Stimulated activated CD4-positive, alpha-beta T cell treated with anti-CD3 and anti-CD28 coated beads, Interleukin-15, amount 100 ng/mL, for 48 hours (primary cell): ENCODE results near the gene CCNYL1.
"Not testable (repeated sequence)": the region's sequence is repeated elsewhere in the genome, so short reads cannot be mapped to it uniquely, and the experiment has no call there.

Experiments used
- DNase-seq, 2 donors: peaks; one replicate each; pipeline ENCODE4 v3.0.0-alpha.2; 2020; ENCODE audit warnings: low read depth in 2 of 2

The CCNYL1 gene

DNA sequence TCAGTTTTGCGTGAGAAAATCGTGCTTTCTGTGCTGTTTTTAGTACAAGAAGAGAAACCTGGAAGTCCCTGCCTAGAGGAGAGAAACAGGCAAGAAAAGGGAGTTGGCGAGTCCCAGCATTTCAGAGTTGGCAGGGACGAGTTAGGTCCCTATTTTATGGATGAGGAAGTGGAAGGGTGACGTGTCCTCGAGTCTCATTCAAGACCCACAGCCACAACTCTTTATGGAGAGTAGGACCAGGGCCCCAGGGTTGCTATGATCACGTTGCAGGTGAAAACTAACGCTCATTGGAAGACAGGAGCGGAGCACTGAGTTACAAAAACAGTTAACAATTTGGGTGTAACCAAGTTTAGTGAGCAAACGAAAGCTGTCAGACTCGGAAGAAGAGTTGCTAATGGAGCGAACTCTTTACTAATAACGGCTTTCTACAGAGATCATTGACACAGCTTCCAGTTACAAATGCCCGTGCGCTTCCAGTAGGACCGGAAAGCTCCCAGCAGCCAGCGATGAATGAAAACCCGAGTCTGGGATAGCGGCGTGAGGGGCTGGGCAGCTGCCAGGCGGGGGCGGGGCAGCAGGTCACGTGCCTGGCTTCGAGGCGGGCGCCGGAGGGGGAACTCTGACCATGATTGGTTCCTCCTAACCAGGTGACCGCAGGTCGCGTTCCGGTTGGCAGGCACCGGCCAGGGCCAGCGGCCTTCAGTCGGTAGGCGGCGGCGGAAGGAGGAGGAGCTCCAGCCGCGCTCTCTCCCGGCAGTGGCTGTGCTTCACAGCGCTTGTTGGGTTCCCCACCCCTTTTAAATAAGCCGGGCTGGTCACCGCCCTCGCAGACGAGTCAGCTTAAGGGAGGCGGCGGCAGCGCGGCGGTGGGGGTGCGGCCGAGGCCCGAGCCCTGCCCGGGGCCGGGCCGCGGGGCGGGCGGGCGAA is at the start of gene CCNYL1:
TSS of gene CCNYL1 (plus strand) at position 827 of the 927 bp plus-strand sequence. CDS start 257 bp downstream, outside the sequence.
- DNase-seq = peak; percentile 97 to 98

DNA sequence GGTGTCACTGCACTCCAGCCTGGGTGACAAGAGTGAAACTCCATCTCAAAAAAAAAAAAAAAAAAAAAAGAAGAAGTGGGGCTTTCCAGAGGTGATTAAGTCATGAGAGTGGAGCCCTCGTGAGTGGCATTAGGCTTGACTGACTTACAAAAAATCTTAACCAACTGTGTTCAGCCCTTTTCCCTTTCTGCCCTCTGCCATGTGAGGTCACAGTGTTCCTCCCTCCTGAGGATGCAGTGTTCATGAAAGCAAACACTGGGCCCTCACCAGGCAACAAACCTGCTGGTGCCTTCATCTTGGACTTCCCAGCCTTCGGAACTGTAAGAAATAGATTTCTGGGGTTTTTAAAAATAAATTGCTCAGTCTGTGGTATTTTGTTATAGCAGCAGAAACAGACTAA is 49.2 kb upstream of the CCNYL1 start:
- DNase-seq = no peak

GRCh38 chr2:207663870-207664545 is 47.4 kb upstream of the CCNYL1 start:
- DNase-seq = no peak

GRCh38 chr2:207670887-207671286 is 40.6 kb upstream of the CCNYL1 start:
- DNase-seq = no peak

GRCh38 chr2:207673431-207673830 is 38.0 kb upstream of the CCNYL1 start:
- DNase-seq = no peak

- no peak for DNase-seq
These were observed 37.1 kb upstream of the CCNYL1 start for GRCh38 chr2:207674266-207674774.

DNA sequence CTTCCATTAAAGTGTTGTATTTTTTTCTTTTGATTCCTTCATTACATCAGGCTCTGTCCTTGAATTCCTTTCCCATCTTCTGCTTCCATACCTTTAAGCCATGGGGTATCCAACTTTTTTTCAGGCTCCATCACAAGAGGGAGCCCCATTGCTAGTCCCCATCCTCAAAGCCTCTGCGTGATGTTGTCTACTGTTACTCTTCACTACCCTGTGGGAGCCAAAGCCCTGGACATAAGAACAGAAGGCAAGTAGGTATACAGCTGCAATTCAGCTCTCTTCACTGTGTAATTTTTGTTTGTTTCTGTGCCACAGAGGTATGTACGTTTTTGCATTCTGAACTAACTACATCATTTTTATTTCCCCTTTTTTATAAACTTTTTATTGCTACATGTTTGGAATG is 36.6 kb upstream of the CCNYL1 start:
- no peak for DNase-seq

DNA sequence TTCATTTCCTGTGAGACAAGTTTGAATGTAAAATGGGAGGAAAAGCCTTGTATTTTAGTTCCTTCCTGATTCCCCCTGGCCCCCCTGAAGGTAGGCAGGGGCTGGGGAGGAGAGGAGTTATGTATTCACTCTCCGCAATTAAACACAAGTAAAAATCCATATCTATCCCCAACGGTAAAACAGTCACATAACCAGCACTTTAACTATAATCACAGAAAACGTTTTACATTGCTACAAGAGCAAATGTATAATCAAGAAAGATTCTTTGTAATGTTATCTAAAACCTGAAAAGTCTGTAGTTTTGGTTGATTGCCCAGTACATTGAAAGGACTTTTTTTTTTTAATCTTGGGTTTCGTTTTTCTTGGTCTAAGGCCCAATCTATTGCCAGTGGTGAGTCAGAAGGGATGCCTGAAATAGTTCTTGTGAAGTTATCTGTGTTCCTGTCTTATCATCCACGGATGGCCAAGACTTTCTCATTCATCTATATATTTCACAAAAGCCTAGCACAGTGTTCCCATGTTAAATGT is 34.5 kb upstream of the CCNYL1 start:
- DNase-seq = no peak

DNA sequence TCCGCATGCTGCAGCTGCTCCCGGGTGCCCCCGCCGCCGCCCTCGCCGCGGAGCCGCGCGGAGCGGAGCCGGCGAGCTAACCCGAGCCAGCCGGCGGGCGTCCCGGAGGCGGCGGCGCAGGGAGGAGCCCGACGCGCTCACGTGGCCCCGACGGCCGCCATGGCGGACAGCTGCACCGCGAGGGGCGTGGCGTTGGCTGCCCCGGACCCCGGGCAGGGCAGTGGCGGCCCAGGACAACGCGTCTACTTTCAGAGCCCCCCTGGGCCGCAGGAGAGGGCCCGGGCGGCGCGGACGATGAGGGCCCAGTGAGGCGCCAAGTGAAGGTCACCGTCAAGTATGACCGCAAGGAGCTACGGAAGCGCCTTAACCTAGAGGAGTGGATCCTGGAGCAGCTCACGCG is 30.0 kb upstream of the CCNYL1 start:
- DNase-seq = no peak

- DNase-seq = no peak
These were observed 28.9 kb upstream of the CCNYL1 start for GRCh38 chr2:207682557-207682956.

- no peak for DNase-seq
These were observed 28.0 kb upstream of the CCNYL1 start for GRCh38 chr2:207683438-207683837.

DNA sequence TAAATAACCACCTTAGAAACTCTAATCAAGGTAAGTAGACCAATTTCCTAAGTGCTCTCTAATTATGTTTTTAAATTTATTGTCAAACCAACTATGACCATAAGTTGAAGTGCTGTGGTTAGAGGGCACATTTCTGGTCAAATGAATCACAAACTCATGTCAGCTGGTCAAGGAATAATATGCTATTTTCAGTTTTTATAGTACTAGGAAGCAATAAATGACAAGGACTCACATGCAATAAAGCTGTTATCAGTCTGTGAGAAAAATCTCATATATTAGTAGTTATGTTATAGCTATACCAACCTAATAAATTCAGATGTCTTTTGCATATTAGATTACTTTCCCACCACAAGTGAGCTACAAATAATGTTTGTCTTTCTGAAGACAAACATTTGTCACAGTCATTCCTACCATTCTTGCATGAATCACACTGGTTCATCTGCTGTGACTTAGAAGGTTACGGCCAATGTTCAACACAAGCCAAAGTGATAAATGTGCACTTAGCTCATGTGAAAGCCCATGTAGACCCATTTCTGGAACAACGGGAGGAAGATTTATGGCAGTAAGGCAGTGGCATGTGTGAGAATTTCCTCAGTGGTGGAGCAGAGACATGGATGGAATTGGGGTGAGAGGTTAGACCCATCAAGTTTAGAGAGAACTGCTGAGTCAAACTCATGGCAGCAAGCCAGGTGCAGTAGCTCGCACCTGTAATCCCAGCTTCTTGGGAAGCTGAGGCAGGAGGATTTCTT is 27.4 kb upstream of the CCNYL1 start:
- DNase-seq = no peak

DNA sequence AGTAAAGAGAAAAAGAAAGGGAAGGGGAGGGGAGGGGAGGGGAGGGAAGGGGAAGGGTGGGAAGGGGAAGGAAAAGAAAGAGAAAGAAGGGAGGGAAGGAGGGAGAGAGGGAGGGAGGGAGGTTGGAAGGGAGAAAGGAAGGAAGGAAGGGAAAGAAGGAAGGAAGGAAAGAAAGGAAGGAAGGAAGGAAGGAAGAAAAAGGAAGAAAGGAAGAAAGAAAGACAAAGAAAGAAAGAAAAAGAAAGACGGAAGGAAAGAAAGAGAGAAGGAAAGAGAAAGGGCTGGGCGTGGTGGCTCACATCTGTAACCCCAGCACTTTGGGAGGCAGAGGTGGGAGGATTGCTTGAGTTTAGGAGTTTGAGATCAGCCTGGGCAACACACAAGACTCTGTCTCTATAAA is 24.6 kb upstream of the CCNYL1 start:
- DNase-seq = no peak

GRCh38 chr2:207688597-207688996 is 22.8 kb upstream of the CCNYL1 start:
- DNase-seq = no peak

DNA sequence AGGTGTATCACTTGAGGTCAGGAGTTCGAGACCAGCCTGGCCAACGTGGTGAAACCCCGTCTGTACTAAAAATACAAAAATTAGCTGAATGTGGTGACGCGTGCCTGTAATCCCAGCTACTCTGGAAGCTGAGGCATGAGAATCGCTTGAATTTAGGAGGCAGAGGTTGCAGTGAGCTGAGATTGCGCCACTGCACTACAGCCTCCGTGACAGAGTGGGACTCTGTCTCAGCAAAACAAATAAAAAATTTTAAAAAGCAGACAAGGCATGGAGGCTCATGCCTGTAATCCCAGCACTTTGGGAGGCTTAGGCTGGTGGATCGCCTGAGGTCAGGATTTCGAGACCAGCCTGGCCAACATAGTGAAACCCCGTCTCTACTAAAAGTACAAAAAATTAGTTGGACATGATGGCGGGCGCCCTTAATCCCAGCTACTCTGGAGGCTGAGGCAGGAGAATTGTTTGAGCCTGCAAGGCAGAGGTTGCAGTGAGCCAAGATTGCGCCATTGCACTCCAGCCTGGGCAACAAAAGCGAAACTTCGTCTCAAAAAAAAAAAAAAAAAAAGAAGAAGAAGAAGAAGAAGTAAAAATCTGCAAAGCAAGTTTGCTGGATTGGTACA is 20.5 kb upstream of the CCNYL1 start:
- not testable (repeated sequence) for DNase-seq

DNA sequence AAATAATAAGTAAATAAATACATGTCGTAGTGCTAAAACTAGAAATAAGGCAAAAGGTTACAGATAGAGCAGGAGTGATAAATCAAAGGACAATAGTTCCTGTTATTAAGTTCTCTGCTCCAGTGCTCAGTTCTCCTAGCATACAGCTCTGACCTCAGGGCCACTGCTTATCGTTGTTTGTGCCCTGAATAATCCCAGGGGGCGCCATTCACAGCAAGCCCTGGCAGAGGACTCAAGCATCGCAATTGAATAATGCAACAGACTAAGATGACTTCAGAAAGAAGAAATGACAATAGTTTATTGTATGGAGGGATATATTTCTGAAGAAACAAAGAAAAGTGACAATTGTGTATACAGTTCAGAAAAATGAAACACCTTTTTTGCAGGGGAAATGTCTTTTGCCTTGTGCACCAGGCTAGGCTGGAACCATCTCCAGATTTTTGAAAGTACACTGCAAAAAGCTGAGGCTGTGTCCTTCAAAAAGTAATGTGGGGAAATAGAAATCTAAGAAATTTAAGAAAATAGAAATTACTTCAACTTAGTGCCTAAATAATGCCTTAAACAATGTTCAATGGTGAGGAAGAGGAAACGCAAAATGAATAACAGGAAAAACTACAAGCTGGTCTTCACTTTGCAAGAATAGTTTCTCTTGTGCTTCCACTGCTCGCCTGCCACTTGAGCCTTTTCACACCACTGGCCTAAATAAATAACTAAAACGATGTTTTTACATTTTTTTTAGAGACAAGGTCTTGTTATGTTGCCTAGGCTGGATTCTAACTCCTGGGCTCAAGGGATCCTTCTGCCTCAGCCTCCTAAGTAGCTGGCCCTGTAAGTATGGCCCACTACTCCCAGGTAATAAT is 19.0 kb upstream of the CCNYL1 start:
- DNase-seq = peak; percentile 10 to 11

- no peak for DNase-seq
These were observed 17.7 kb upstream of the CCNYL1 start for GRCh38 chr2:207693641-207694249.

DNA sequence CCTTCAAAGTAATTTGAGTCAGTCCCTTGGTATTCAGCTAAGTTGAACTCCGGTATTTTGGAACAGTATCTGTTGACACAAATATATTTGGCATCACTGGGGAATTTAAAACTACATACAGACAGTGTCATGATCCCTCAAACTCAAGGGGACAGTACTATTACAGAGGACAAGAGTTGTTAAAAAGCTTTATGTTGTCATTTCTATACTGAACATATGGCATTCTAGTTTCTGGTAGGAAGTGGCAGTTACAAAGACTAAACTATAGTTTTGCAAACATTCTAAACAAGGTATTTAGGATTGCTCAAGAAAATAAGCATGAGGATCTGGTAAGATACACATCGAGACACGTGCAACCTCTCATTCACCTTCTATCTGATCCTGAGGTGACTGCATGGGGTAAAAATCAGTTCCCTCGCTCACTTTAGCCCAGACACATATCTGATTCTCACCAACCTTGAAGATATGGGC is 16.6 kb upstream of the CCNYL1 start:
- no peak for DNase-seq

DNA sequence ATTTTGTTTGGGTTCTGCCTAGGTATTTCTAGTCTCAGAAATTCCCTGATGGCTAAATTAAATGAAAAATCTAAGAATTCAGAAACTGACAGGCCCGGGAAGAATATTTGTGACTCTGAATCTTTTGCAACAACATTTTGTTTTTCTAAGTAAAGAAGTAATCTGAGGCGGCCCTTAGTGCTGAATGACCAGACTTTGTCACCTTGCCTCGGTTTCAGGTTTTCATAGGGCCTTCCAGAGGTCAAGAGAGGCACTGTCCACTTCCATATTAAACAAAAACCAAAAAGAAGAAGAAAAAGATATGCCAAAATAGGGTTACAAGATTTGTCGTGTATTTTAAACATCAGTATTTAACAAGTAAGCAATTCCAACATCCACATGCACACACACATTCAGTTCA is 16.1 kb upstream of the CCNYL1 start:
- no peak for DNase-seq

DNA sequence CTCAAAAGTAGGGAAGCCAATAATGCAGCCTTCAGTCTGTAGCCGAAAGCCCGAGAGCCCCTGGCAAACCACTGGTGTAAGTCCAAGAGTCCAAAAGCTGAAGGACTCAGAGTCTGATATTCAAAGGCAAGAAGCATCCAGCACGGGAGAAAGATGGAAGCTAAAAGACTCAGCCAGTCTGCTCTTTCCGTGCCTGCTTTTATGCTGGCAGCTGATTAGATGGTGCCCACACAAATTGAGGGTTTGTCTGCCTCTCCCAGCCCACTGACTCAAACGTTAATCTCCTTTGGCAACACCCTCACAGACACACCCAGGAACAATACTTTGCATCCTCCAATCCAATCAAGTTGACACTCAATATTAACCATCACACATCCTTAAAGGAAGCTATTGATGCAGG is 14.5 kb upstream of the CCNYL1 start:
- DNase-seq = not testable (repeated sequence)
